ENCODE measurements around the gene ABCD2. TPM values are rescaled to one million over a fixed set of nuclear protein-coding genes. Genes with fewer than 3 reads are reported as not detected.

The ABCD2 gene
- total RNA-seq, 1 experiment from 2014 or later = not detected

DNA sequence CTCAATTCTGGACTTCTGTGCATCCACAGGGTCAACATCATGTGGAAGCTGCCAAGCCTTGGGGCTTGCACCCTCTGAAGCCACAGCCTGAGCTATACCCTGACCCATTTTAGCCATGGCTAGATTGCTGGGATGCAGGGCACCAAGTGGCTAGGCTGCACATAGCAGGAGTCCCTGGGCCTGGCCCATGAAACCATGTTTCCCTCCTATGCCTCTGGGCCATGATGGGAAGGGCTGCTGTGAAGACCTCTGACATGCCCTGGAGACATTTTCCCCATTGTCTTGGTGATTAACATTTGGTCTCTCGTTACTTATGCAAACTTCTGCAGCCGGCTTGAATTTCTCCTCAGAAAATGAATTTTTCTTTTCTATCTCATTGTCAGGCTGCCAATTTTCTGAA, 92.6 kb downstream of the ABCD2 start:
- no peaks in the 10 kb centered on the region for H3K36me3 ChIP-seq (ENCODE audit: control insufficient read depth in 1 of 2, insufficient read depth in 2 of 2, low read length in 2 of 2)
- no peaks in the 10 kb centered on the region for H3K9me2 ChIP-seq (ENCODE audit: insufficient read depth)
- H2AFZ ChIP-seq (ENCODE audit: low read depth, low read length, poor library complexity, severe bottlenecking) = no peak overlapping the region
- no peaks in the 10 kb centered on the region for H4K20me1 ChIP-seq (ENCODE audit: insufficient read depth)
- TF ChIP-seq SIN3A (IDR thresholded peaks at IDR 0.05; ENCODE audit: low read depth) (no peak), ZFX (IDR thresholded peaks at IDR 0.05) (no peak), EZH2 (IDR thresholded peaks at IDR 0.05) (no peak), POLR2A (IDR thresholded peaks at IDR 0.05; ENCODE audit: borderline replicate concordance, extremely low read depth, insufficient read depth, insufficient read length) (no peak), ELF1 (IDR thresholded peaks at IDR 0.05; ENCODE audit: borderline replicate concordance, low read depth) (no peak), ZNF274 (IDR thresholded peaks at IDR 0.05; ENCODE audit: low read depth, low read length) (no peak), EGR1 (IDR thresholded peaks at IDR 0.05; ENCODE audit: low read depth) (no peak), CTCF (IDR thresholded peaks at IDR 0.05 in 2 of 3, conservative IDR thresholded peaks at IDR 0.05 in 1 of 3; ENCODE audit: borderline replicate concordance in 1 of 3, insufficient read depth in 1 of 3, low read depth in 2 of 3, low read length in 2 of 3) (no peak), RAD21 (IDR thresholded peaks at IDR 0.05; ENCODE audit: low read depth) (no peak), TCF7L2 (IDR thresholded peaks at IDR 0.05; ENCODE audit: borderline replicate concordance, extremely low read depth, insufficient read depth, insufficient read length) (no peak), JUND (IDR thresholded peaks at IDR 0.05) (no peak), FOSL1 (IDR thresholded peaks at IDR 0.05; ENCODE audit: low read depth) (no peak), CEBPB (IDR thresholded peaks at IDR 0.05; ENCODE audit: low read depth) (no peak), SP1 (IDR thresholded peaks at IDR 0.05; ENCODE audit: low read depth) (no peak), ZBTB33 (IDR thresholded peaks at IDR 0.05; ENCODE audit: extremely low read depth, insufficient replicate concordance, low read length) (no peak), EZH2phosphoT487 (IDR thresholded peaks at IDR 0.05; ENCODE audit: borderline replicate concordance) (no peak), YY1 (IDR thresholded peaks at IDR 0.05; ENCODE audit: extremely low read depth, insufficient replicate concordance, low read depth, low read length) (no peak), CBX3 (IDR thresholded peaks at IDR 0.05; ENCODE audit: low read depth) (no peak)
- TF ChIP-seq, protein P1, sequence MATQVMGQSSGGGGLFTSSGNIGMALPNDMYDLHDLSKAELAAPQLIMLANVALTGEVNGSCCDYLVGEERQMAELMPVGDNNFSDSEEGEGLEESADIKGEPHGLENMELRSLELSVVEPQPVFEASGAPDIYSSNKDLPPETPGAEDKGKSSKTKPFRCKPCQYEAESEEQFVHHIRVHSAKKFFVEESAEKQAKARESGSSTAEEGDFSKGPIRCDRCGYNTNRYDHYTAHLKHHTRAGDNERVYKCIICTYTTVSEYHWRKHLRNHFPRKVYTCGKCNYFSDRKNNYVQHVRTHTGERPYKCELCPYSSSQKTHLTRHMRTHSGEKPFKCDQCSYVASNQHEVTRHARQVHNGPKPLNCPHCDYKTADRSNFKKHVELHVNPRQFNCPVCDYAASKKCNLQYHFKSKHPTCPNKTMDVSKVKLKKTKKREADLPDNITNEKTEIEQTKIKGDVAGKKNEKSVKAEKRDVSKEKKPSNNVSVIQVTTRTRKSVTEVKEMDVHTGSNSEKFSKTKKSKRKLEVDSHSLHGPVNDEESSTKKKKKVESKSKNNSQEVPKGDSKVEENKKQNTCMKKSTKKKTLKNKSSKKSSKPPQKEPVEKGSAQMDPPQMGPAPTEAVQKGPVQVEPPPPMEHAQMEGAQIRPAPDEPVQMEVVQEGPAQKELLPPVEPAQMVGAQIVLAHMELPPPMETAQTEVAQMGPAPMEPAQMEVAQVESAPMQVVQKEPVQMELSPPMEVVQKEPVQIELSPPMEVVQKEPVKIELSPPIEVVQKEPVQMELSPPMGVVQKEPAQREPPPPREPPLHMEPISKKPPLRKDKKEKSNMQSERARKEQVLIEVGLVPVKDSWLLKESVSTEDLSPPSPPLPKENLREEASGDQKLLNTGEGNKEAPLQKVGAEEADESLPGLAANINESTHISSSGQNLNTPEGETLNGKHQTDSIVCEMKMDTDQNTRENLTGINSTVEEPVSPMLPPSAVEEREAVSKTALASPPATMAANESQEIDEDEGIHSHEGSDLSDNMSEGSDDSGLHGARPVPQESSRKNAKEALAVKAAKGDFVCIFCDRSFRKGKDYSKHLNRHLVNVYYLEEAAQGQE (IDR thresholded peaks at IDR 0.05; ENCODE audit: low read depth) = no peak
- TF ChIP-seq, protein P2, sequence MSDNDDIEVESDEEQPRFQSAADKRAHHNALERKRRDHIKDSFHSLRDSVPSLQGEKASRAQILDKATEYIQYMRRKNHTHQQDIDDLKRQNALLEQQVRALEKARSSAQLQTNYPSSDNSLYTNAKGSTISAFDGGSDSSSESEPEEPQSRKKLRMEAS (IDR thresholded peaks at IDR 0.05) = no peak
- ATAC-seq = no peak
- H3K27me3 ChIP-seq (ENCODE audit: insufficient read depth, low read length) = no peaks in the 10 kb centered on the region
- ChIA-PET CTCF (no interaction called here), RAD21 (ENCODE audit: low non-redundant PET in 1 of 2, low total read pairs in 2 of 2, uncharacterized antibody in 2 of 2, unreplicated experiment in 2 of 2) (no interaction called here), POLR2A (no interaction called here)
- H3K4me3 ChIP-seq (replicated peaks in 1 of 2; ENCODE audit: low read depth in 1 of 2, low read length in 2 of 2) = no peak overlapping the region
- no peak for DNase-seq (ENCODE audit: low read depth, low spot score)
- intact Hi-C loops (cut with micrococcal nuclease) = no loop called here
- H3K4me2 ChIP-seq (ENCODE audit: low read length) = no peak overlapping the region
- no peak overlapping the region for H3K27ac ChIP-seq (ENCODE audit: low read depth, low read length)
- H3K9me3 ChIP-seq (ENCODE audit: control insufficient read depth in 1 of 2, insufficient read depth in 1 of 2, low read depth in 1 of 2, low read length in 2 of 2) = no peaks in the 10 kb centered on the region
- no TSS peak for BruUV-seq (replicated peaks)
- no peaks in the 10 kb centered on the region for H3K79me2 ChIP-seq (ENCODE audit: insufficient read depth, low read length)
- no peak overlapping the region for H3K9ac ChIP-seq (ENCODE audit: low read length)
- no peaks in the 10 kb centered on the region for H3K4me1 ChIP-seq (ENCODE audit: control insufficient read depth in 1 of 2, insufficient read depth in 2 of 2, low read length in 2 of 2)
